Measurements from ENCODE around the gene PCDHB9.
"Not testable (repeated sequence)": the region's sequence is repeated elsewhere in the genome, so short reads cannot be mapped to it uniquely, and the experiment has no call there.

PCDHB9 gene

GRCh38 chr5:141192110-141192725, 5.3 kb downstream of the PCDHB9 start, which contains the start of gene PCDHB10:
PCDHB10 (plus strand) TSS chr5:141192353; CDS start chr5:141192553, 200 bp downstream.
- TF ChIP-seq EZH2 (IDR thresholded peaks at IDR 0.05): no peak
- TF ChIP-seq FOXP2 (optimal IDR thresholded peaks at IDR 0.05; ENCODE audit: control extremely low read depth, extremely low read length, insufficient read depth): no peak
- TF ChIP-seq POLR2AphosphoS5 (IDR thresholded peaks at IDR 0.05; ENCODE audit: borderline replicate concordance, low read depth, low read length): no peak
- no peak for DNase-seq (ENCODE audit: low read depth, low spot score)
- Histone ChIP-seq H3K9ac (ENCODE audit: insufficient read length) (no peak within 1 kb of the TSS), H3K4me3 (no peak within 1 kb of the TSS), H3K27ac (no peak within 1 kb of the TSS), H3K9me3 (ENCODE audit: low read depth, low read length) (no peaks in the 10 kb centered on the region; the same call in 1 of the 2 replicates), H3K36me3 (ENCODE audit: insufficient read depth, low read length) (no peaks in the 10 kb centered on the region)

GRCh38 chr5:141194332-141194731, 7.4 kb downstream of the PCDHB9 start:
- H3K27ac ChIP-seq; DNase-seq (ENCODE audit: low read depth, low spot score); H3K9me3 ChIP-seq (ENCODE audit: low read depth, low read length); H3K36me3 ChIP-seq (ENCODE audit: insufficient read depth, low read length); H3K4me3 ChIP-seq; H3K9ac ChIP-seq (ENCODE audit: insufficient read length): not testable (repeated sequence)

GRCh38 chr5:141196363-141196762, 9.4 kb downstream of the PCDHB9 start:
- Histone ChIP-seq H3K4me3 (no peak overlapping the region), H3K27ac (no peak overlapping the region), H3K36me3 (ENCODE audit: insufficient read depth, low read length) (no peaks in the 10 kb centered on the region), H3K9me3 (ENCODE audit: low read depth, low read length) (no peaks in the 10 kb centered on the region; the same call in 1 of the 2 replicates), H3K9ac (ENCODE audit: insufficient read length) (no peak overlapping the region)
- no peak for DNase-seq (ENCODE audit: low read depth, low spot score)
- no peak for TF ChIP-seq POLR2AphosphoS5 (IDR thresholded peaks at IDR 0.05; ENCODE audit: borderline replicate concordance, low read depth, low read length)
- no peak for TF ChIP-seq EZH2 (IDR thresholded peaks at IDR 0.05)
- TF ChIP-seq FOXP2 (optimal IDR thresholded peaks at IDR 0.05; ENCODE audit: control extremely low read depth, extremely low read length, insufficient read depth): no peak

- TF ChIP-seq EZH2 (IDR thresholded peaks at IDR 0.05) (no peak), POLR2AphosphoS5 (IDR thresholded peaks at IDR 0.05; ENCODE audit: borderline replicate concordance, low read depth, low read length) (peak; percentile 45; the same call in 1 of the 2 replicates), FOXP2 (optimal IDR thresholded peaks at IDR 0.05; ENCODE audit: control extremely low read depth, extremely low read length, insufficient read depth) (no peak)
- H3K4me3 ChIP-seq: peak within 1 kb of the TSS; percentile 88
- H3K9ac ChIP-seq (ENCODE audit: insufficient read length): peak within 1 kb of the TSS; percentile 84
- H3K27ac ChIP-seq: no peak within 1 kb of the TSS
- no peaks in the 10 kb centered on the region for H3K36me3 ChIP-seq (ENCODE audit: insufficient read depth, low read length)
- H3K9me3 ChIP-seq (ENCODE audit: low read depth, low read length): no peaks in the 10 kb centered on the region; the same call in 1 of the 2 replicates
- peak; percentile 75 for DNase-seq (ENCODE audit: low read depth, low spot score)
These were observed 12.6 kb downstream of the PCDHB9 start, which contains the start of gene PCDHB11 for GRCh38 chr5:141199359-141200235. PCDHB11 (plus strand) TSS chr5:141199627; CDS start chr5:141199775, 148 bp downstream.

- H3K9me3 ChIP-seq (ENCODE audit: low read depth, low read length); H3K36me3 ChIP-seq (ENCODE audit: insufficient read depth, low read length); H3K27ac ChIP-seq; H3K4me3 ChIP-seq; H3K9ac ChIP-seq (ENCODE audit: insufficient read length); DNase-seq (ENCODE audit: low read depth, low spot score): not testable (repeated sequence)
These were observed 14.2 kb downstream of the PCDHB9 start for GRCh38 chr5:141201126-141201525.

- not testable (repeated sequence) for H3K36me3 ChIP-seq (ENCODE audit: insufficient read depth, low read length); H3K9me3 ChIP-seq (ENCODE audit: low read depth, low read length); H3K27ac ChIP-seq; H3K4me3 ChIP-seq; H3K9ac ChIP-seq (ENCODE audit: insufficient read length); DNase-seq (ENCODE audit: low read depth, low spot score)
These were observed 14.7 kb downstream of the PCDHB9 start for GRCh38 chr5:141201646-141202045.

GRCh38 chr5:141208478-141208877, 21.5 kb downstream of the PCDHB9 start, which contains the start of gene PCDHB12:
PCDHB12 (plus strand) TSS chr5:141208719; CDS start chr5:141208908, 189 bp downstream.
- Histone ChIP-seq H3K27ac (no peak within 1 kb of the TSS), H3K9me3 (ENCODE audit: low read depth, low read length) (no peaks in the 10 kb centered on the region; the same call in 1 of the 2 replicates), H3K36me3 (ENCODE audit: insufficient read depth, low read length) (no peaks in the 10 kb centered on the region), H3K4me3 (no peak within 1 kb of the TSS), H3K9ac (ENCODE audit: insufficient read length) (no peak within 1 kb of the TSS)
- DNase-seq (ENCODE audit: low read depth, low spot score): no peak
- no peak for TF ChIP-seq POLR2AphosphoS5 (IDR thresholded peaks at IDR 0.05; ENCODE audit: borderline replicate concordance, low read depth, low read length)
- TF ChIP-seq EZH2 (IDR thresholded peaks at IDR 0.05): no peak
- no peak for TF ChIP-seq FOXP2 (optimal IDR thresholded peaks at IDR 0.05; ENCODE audit: control extremely low read depth, extremely low read length, insufficient read depth)

- H3K9ac ChIP-seq (ENCODE audit: insufficient read length); H3K36me3 ChIP-seq (ENCODE audit: insufficient read depth, low read length); DNase-seq (ENCODE audit: low read depth, low spot score); H3K4me3 ChIP-seq; H3K27ac ChIP-seq; H3K9me3 ChIP-seq (ENCODE audit: low read depth, low read length): not testable (repeated sequence)
These were observed 23.3 kb downstream of the PCDHB9 start for GRCh38 chr5:141210281-141210680.

GRCh38 chr5:141210849-141211248, 23.9 kb downstream of the PCDHB9 start:
- not testable (repeated sequence) for H3K36me3 ChIP-seq (ENCODE audit: insufficient read depth, low read length); H3K9me3 ChIP-seq (ENCODE audit: low read depth, low read length); H3K4me3 ChIP-seq; H3K9ac ChIP-seq (ENCODE audit: insufficient read length); H3K27ac ChIP-seq; DNase-seq (ENCODE audit: low read depth, low spot score)

- H3K27ac ChIP-seq; H3K9me3 ChIP-seq (ENCODE audit: low read depth, low read length); H3K4me3 ChIP-seq; H3K9ac ChIP-seq (ENCODE audit: insufficient read length); H3K36me3 ChIP-seq (ENCODE audit: insufficient read depth, low read length); DNase-seq (ENCODE audit: low read depth, low spot score): not testable (repeated sequence)
These were observed 26.8 kb downstream of the PCDHB9 start, which contains the start of gene PCDHB13 for GRCh38 chr5:141213656-141214339. PCDHB13 (plus strand) TSS chr5:141213919; CDS start chr5:141214124, 205 bp downstream.

GRCh38 chr5:141214583-141214982, 27.6 kb downstream of the PCDHB9 start:
- H3K27ac ChIP-seq; H3K9ac ChIP-seq (ENCODE audit: insufficient read length); H3K9me3 ChIP-seq (ENCODE audit: low read depth, low read length); H3K4me3 ChIP-seq; H3K36me3 ChIP-seq (ENCODE audit: insufficient read depth, low read length); DNase-seq (ENCODE audit: low read depth, low spot score): not testable (repeated sequence)

- not testable (repeated sequence) for H3K9me3 ChIP-seq (ENCODE audit: low read depth, low read length); DNase-seq (ENCODE audit: low read depth, low spot score); H3K4me3 ChIP-seq; H3K36me3 ChIP-seq (ENCODE audit: insufficient read depth, low read length); H3K27ac ChIP-seq; H3K9ac ChIP-seq (ENCODE audit: insufficient read length)
These were observed 28.5 kb downstream of the PCDHB9 start for GRCh38 chr5:141215504-141215903.

Measured in SK-N-MC (cell line).